GM13977 (cell line): ENCODE results near the gene THADA.

Source experiments
- DNase-seq: peaks from one replicate; pipeline ENCODE4 v3.0.0; 2012; ENCODE audit warnings: low spot score
- CTCF ChIP-seq: IDR thresholded peaks from 2 replicates; pipeline ENCODE4 v1.5.1; 2012; ENCODE audit warnings: mild to moderate bottlenecking, control low read depth; ENCODE audit not compliant: insufficient read depth; ENCODE audit errors: extremely low read depth, missing control alignments
- in situ Hi-C: fragments of 300-500 bp; cut with MboI; formaldehyde crosslinking; loops from one replicate; pipeline ENCODE4 v1.12.0; 2022; ENCODE audit warnings: low sequenced_read_pairs, low pct_unique_long_range_greater_than_20kb, mixed read lengths, inconsistent platforms; ENCODE audit not compliant: unreplicated experiment

THADA gene

GRCh38 chr2:43572244-43572643 lies 23.6 kb downstream of the THADA start:
- TF ChIP-seq CTCF, result no peak
- no peak for DNase-seq

GRCh38 chr2:43569921-43570320 lies 25.9 kb downstream of the THADA start:
- peak; percentile 46 for DNase-seq
- TF ChIP-seq CTCF, result no peak
- in situ Hi-C loops, result no loop called here

More at GRCh38 chr2:43572244-43572643, 23.6 kb downstream of the THADA start:
- in situ Hi-C loops, result no loop called here

- in situ Hi-C loops, result no loop called here
- no peak for TF ChIP-seq CTCF
- no peak for DNase-seq
Measured at GRCh38 chr2:43568228-43568627, 27.6 kb downstream of the THADA start.

GRCh38 chr2:43566461-43566729 lies 29.4 kb downstream of the THADA start:
- in situ Hi-C loops, result no loop called here
- no peak for DNase-seq
- TF ChIP-seq CTCF, result no peak

GRCh38 chr2:43563679-43564078 lies 32.2 kb downstream of the THADA start:
- in situ Hi-C loops, result no loop called here
- no peak for DNase-seq
- TF ChIP-seq CTCF, result no peak

GRCh38 chr2:43560231-43560547 lies 35.6 kb downstream of the THADA start:
- TF ChIP-seq CTCF, result no peak
- in situ Hi-C loops, result no loop called here
- no peak for DNase-seq
